Measurements from ENCODE around the gene RPL41. TPM values are rescaled to one million over a fixed set of nuclear protein-coding genes. Genes with fewer than 3 reads are reported as not detected.

The RPL41 gene
- total RNA-seq, 2 experiments from 2014 or later, result 5,865 to 5,989 TPM

DNA sequence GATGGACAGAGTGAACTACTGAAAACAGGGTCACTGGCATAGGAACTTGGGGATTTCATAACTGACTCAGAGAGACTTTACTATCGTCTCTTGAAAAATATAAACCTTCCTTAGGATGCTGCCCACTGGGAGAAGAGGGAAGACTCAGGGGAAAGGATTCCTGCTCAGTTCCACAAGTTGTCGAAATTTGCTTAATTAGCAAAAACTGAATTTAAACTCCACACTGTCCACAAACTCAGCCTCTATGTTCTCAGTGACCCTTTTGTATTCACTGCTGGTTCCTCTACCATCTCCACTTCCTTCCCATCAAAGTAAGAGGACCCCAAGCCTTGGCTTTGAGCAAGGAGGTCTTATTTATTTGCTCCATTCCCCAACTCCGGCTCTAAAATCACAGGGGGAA lies 28.8 kb downstream of the RPL41 start:
- Mint-ChIP-seq H3K9me3 (no peaks in the 10 kb centered on the region), H3K4me3 (no peak overlapping the region), H3K36me3 (ENCODE audit: low read depth) (peaks cover 56% of the 10 kb centered on the region), H3K27ac (peak overlapping the region; percentile 42), H3K4me1 (ENCODE audit: low read depth) (peaks cover 38% of the 10 kb centered on the region), H3K27me3 (no peaks in the 10 kb centered on the region)
- TF ChIP-seq, protein P1, sequence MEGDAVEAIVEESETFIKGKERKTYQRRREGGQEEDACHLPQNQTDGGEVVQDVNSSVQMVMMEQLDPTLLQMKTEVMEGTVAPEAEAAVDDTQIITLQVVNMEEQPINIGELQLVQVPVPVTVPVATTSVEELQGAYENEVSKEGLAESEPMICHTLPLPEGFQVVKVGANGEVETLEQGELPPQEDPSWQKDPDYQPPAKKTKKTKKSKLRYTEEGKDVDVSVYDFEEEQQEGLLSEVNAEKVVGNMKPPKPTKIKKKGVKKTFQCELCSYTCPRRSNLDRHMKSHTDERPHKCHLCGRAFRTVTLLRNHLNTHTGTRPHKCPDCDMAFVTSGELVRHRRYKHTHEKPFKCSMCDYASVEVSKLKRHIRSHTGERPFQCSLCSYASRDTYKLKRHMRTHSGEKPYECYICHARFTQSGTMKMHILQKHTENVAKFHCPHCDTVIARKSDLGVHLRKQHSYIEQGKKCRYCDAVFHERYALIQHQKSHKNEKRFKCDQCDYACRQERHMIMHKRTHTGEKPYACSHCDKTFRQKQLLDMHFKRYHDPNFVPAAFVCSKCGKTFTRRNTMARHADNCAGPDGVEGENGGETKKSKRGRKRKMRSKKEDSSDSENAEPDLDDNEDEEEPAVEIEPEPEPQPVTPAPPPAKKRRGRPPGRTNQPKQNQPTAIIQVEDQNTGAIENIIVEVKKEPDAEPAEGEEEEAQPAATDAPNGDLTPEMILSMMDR (IDR thresholded peaks at IDR 0.05), result no peak
- ChIA-PET POLR2A (interaction anchor here (1.1 to 2.0 kb wide), 2 partner anchors 17 to 18 kb away, joined by 3 to 10 read pairs; partner anchors contain the start of gene ESYT1), CTCF (interaction anchor here (0.9 to 2.0 kb wide), 2 partner anchors 19 to 77 kb away, joined by 3 to 10 read pairs; no protein-coding TSS in a partner anchor)
- intact Hi-C loops (cut with DNase I, micrococcal nuclease), result no loop called here
- no peaks in the 10 kb centered on the region for H3K9me3 ChIP-seq (ENCODE audit: control insufficient read depth in 1 of 2, insufficient read depth in 1 of 2, low read length in 2 of 2)
- peaks cover 39% of the 10 kb centered on the region for H3K4me1 ChIP-seq (ENCODE audit: insufficient read depth, low read length)
- no peak overlapping the region for H3K4me3 ChIP-seq (ENCODE audit: low read length)
- no peak overlapping the region for H3K27ac ChIP-seq (ENCODE audit: low read depth in 1 of 2, low read length in 2 of 2)
- H3K36me3 ChIP-seq (ENCODE audit: insufficient read depth, low read length), result peaks cover 56% of the 10 kb centered on the region
- no peaks in the 10 kb centered on the region for H3K27me3 ChIP-seq (ENCODE audit: control insufficient read depth in 1 of 2, insufficient read depth in 2 of 2, low read length in 2 of 2)
- DNase-seq (no peak), ATAC-seq (ENCODE audit: poor library complexity) (no peak)

DNA sequence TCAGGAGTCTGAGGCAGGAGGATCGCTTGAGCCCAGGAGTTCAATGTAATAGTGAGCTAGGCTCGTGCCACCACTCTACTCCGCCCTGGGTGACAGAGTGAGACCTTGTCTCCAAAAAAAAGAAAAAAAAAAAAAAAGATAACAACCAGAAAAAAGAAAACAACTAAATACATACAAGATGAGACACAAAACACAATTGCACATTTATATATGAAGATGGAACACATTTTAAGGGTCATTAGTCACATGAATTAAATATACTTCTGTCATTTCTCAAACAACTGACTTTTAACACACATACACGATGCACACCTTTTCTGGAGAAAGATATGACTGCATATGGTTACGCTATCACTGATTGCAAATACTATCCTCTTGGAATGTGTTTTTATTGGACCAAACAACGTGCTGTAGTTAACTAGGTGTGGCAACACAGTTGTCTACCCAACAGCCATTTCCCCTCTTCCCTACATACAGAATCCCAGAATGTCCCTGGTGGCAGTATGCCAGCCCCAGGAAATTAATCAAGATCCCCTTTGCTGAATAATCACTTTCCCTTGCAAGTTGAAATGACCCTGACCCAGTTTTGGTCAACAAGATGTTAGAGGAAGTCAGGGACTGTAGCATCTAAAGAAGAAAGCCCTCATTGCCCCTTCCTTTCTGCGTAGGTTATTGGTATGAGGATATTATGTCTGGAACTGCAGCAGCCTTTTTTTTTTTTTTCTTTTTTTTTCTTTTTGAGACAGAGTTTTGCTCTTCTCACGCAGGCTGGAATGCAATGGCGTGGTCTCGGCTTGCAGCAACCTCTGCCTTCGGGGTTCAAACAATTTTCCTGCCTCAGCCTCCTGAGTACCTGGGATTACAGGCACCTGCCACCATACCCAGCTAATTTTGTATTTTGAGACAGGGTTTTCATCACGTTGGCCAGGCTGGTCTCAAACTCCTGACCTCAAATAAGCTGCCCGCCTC lies 30.3 kb downstream of the RPL41 start:
- Mint-ChIP-seq H3K4me3 (no peak overlapping the region), H3K9me3 (no peaks in the 10 kb centered on the region), H3K27me3 (no peaks in the 10 kb centered on the region), H3K36me3 (ENCODE audit: low read depth) (peaks cover 47% of the 10 kb centered on the region), H3K27ac (peak overlapping the region; percentile 62), H3K4me1 (ENCODE audit: low read depth) (peaks cover 43% of the 10 kb centered on the region)
- DNase-seq (no peak), ATAC-seq (ENCODE audit: poor library complexity) (no peak)
- intact Hi-C loops (cut with DNase I, micrococcal nuclease), result no loop called here
- H3K4me3 ChIP-seq (ENCODE audit: low read length), result no peak overlapping the region
- H3K4me1 ChIP-seq (ENCODE audit: insufficient read depth, low read length), result peaks cover 40% of the 10 kb centered on the region
- H3K9me3 ChIP-seq (ENCODE audit: control insufficient read depth in 1 of 2, insufficient read depth in 1 of 2, low read length in 2 of 2), result no peaks in the 10 kb centered on the region
- TF ChIP-seq, protein P1 (IDR thresholded peaks at IDR 0.05), result no peak
- ChIA-PET POLR2A (interaction anchor here (0.7 to 1.3 kb wide), 2 partner anchors 17 kb away, joined by 3 to 5 read pairs; no protein-coding TSS in a partner anchor), CTCF (no interaction called here)
- no peak overlapping the region for H3K27ac ChIP-seq (ENCODE audit: low read depth in 1 of 2, low read length in 2 of 2)
- H3K27me3 ChIP-seq (ENCODE audit: control insufficient read depth in 1 of 2, insufficient read depth in 2 of 2, low read length in 2 of 2), result no peaks in the 10 kb centered on the region
- H3K36me3 ChIP-seq (ENCODE audit: insufficient read depth, low read length), result peaks cover 42% of the 10 kb centered on the region

DNA sequence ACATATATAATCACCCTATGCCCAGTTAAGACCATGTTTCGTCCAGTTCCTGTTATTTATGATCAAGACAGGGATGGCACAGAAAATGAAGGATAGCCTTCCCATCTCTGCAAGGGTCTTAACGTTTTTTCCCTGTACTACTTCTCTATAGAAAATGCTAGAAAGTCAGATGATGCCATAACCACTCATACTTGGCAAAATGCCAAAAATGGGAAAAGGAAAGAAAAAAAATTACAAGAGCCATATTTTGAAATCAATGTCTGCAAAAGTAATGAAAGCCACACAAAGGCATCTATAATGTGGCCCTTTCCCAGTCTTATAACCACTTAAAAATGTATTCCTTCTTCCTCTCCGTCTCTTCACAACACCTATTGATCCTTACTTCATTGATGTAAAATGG lies 34.1 kb downstream of the RPL41 start:
- Histone ChIP-seq H3K4me3 (ENCODE audit: low read length) (no peak overlapping the region), H3K27me3 (ENCODE audit: control insufficient read depth in 1 of 2, insufficient read depth in 2 of 2, low read length in 2 of 2) (no peaks in the 10 kb centered on the region), H3K36me3 (ENCODE audit: insufficient read depth, low read length) (peaks cover 4% of the 10 kb centered on the region), H3K4me1 (ENCODE audit: insufficient read depth, low read length) (peaks cover 30% of the 10 kb centered on the region), H3K9me3 (ENCODE audit: control insufficient read depth in 1 of 2, insufficient read depth in 1 of 2, low read length in 2 of 2) (no peaks in the 10 kb centered on the region), H3K27ac (ENCODE audit: low read depth in 1 of 2, low read length in 2 of 2) (no peak overlapping the region)
- peak overlapping the region; percentile 94 for H3K27ac Mint-ChIP-seq
- DNase-seq, result peak in 1 of 14 experiments; percentile 34
- intact Hi-C loops (cut with DNase I, micrococcal nuclease), result loop anchor here (2.0 to 5.0 kb wide), 3 partner anchors 22 to 37 kb away; partner anchors contain the start of genes ESYT1 (in 1 of the 2), RPL41 (in 1 of the 2), SMARCC2 (in 1 of the 2) and ZC3H10 (in 1 of the 2)
- POLR2A ChIA-PET, result interaction anchor here (1.0 to 4.9 kb wide), 3 partner anchors 10 to 22 kb away, joined by 3 to 35 read pairs (median 7); partner anchors contain the start of gene ESYT1
- no peak for ATAC-seq (ENCODE audit: poor library complexity)
- TF ChIP-seq, protein P1 (IDR thresholded peaks at IDR 0.05), result no peak
- H3K4me3 Mint-ChIP-seq, result peak overlapping the region; percentile 94
- CTCF ChIA-PET, result interaction anchor here (1.4 to 2.0 kb wide), 5 partner anchors 17 to 39 kb away, joined by 3 to 23 read pairs (median 5); partner anchors contain the start of gene SMARCC2
- peaks cover 14% of the 10 kb centered on the region for H3K36me3 Mint-ChIP-seq (ENCODE audit: low read depth)
- H3K4me1 Mint-ChIP-seq (ENCODE audit: low read depth), result peaks cover 34% of the 10 kb centered on the region
- H3K27me3 Mint-ChIP-seq, result no peaks in the 10 kb centered on the region
- H3K9me3 Mint-ChIP-seq, result no peaks in the 10 kb centered on the region

All from CD4-positive, alpha-beta T cell (primary cell).